Mucosa of descending colon (tissue), 3 donors: Measurements from ENCODE around the gene DPY19L3. TPM values are rescaled to one million over a fixed set of nuclear protein-coding genes. Genes with fewer than 3 reads are reported as not detected.

ENCODE experiments used
- ATAC-seq: fragments of 200-7000 bp; cut with Tn5 transposase; one replicate; pipeline ENCODE4 v1.9.1; 2020; ENCODE audit warnings: mild to moderate bottlenecking, moderate library complexity
- DNase-seq, 3 donors: peaks; one replicate each; pipeline ENCODE4 v3.0.0-alpha.2; 2020
- H3K36me3 ChIP-seq: fragments of 200-600 bp; one replicate; pipeline ENCODE4 v1.8.0; 2021; ENCODE audit warnings: low read depth, mild to moderate bottlenecking
- H3K4me1 ChIP-seq: fragments of 200-600 bp; one replicate; pipeline ENCODE4 v1.8.0; 2021; ENCODE audit warnings: low read depth, mild to moderate bottlenecking
- H3K4me3 ChIP-seq: fragments of 200-600 bp; one replicate; pipeline ENCODE4 v1.8.0; 2021; ENCODE audit warnings: mild to moderate bottlenecking
- H3K9me3 ChIP-seq: fragments of 200-600 bp; one replicate; pipeline ENCODE4 v1.8.0; 2021; ENCODE audit warnings: mild to moderate bottlenecking
- intact Hi-C, 2 donors: fragments of 100-400 bp; cut with DNase I in 1 of 2; cut with micrococcal nuclease in 1 of 2; formaldehyde crosslinking; loops; one replicate each; pipeline versions ENCODE4 v1.11.0 to v1.11.1; 2022; cut with DNase I, micrococcal nuclease
- total RNA-seq, 3 donors: library from RNA; stranded (reverse); fragmentation: NEBNext Ultra II Directional in 2 of 3; extraction: Animal tissue kit (Norgen Biotek cat#: 25700) in 2 of 3; gene quantifications; one replicate each; pipeline versions ENCODE4 v1.2.1 to v1.2.4, GENCODE V29; 2021 to 2023
- TF ChIP-seq, protein P1 (sequence below): fragments of 200-600 bp; IDR thresholded peaks from one replicate; pipeline ENCODE4 v1.8.0; 2022; ENCODE audit warnings: antibody characterized with exemption, mild to moderate bottlenecking
- donor health status: DM: no; HTN: no; CAD: no; lungs with moderate emphysema.
- donor health status: DM: no; HTN: no; CAD: no.
- donor health status: DM: no; HTN: yes; CAD: no.

The DPY19L3 gene
- total RNA-seq, 3 donors from 2014 or later, result 20.0 to 24.0 (median 21.5) TPM

DNA sequence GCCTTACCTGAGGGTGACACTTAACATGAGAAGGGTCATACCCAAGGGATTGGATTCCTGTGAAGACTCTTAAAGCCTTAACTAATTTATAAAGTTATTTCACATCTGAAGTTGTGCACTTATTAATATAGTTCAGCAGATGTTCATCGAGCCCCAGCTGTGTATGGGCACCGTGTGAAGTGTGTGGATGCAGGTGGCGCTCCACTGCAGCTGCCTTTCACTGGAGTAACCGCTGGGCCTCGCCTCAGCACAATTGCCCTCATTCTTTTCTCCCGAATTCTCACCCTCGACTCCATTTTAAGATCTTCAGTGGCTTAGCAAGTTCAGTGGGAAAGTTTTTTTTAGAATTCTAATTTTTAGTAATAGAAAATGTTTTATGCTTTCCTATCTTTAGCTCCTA lies 66.2 kb downstream of the DPY19L3 start:
- no peaks in the 10 kb centered on the region for H3K4me1 ChIP-seq
- no peak for ATAC-seq
- H3K36me3 ChIP-seq, result no peaks in the 10 kb centered on the region
- TF ChIP-seq, protein P1, sequence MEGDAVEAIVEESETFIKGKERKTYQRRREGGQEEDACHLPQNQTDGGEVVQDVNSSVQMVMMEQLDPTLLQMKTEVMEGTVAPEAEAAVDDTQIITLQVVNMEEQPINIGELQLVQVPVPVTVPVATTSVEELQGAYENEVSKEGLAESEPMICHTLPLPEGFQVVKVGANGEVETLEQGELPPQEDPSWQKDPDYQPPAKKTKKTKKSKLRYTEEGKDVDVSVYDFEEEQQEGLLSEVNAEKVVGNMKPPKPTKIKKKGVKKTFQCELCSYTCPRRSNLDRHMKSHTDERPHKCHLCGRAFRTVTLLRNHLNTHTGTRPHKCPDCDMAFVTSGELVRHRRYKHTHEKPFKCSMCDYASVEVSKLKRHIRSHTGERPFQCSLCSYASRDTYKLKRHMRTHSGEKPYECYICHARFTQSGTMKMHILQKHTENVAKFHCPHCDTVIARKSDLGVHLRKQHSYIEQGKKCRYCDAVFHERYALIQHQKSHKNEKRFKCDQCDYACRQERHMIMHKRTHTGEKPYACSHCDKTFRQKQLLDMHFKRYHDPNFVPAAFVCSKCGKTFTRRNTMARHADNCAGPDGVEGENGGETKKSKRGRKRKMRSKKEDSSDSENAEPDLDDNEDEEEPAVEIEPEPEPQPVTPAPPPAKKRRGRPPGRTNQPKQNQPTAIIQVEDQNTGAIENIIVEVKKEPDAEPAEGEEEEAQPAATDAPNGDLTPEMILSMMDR, result no peak
- H3K9me3 ChIP-seq, result no peaks in the 10 kb centered on the region
- DNase-seq, result no peak
- intact Hi-C loops, result no loop called here
- H3K4me3 ChIP-seq, result no peak overlapping the region

DNA sequence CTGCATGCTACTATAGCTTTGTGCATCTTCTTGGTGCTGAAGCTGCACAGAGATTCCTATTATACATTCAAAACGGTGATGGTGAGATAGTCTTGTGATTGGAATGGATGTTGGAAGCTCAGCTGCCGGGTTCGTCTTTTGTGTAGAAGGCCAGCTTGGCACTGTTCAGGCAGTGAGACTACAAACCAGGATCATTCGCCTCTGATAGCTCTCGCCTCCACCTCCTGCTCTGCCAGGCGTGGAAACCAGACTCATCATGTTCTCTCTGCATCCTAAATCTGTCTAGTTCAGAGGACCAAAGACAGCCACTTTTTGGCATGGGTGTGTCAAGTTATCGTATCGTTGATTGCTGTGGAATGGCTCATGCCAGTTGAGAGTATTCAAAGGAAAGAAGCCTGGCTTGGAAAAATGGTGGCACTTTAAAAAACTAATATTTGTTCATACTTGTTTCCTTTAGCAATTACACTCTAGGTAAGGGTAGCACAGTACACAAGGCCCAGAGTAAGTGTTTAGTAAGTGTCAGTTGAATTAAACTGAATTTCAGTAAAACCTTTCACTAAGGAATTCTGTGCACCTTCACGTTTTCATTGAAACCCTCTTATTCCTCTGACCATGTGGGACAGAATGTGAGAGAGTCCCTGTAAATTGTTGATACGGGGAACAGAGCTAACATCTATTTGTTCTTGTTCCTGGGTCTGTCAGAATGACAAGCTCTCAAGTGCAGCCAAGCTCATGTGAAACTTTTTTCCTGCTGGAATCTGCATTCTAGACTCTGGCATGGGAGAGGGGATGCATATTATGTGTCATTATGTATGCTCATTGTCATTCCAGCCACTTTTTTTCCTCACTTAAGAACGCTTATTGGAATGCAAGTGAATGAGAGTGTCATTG lies 69.8 kb downstream of the DPY19L3 start:
- Histone ChIP-seq H3K4me1 (no peaks in the 10 kb centered on the region), H3K9me3 (no peaks in the 10 kb centered on the region), H3K4me3 (no peak overlapping the region), H3K36me3 (no peaks in the 10 kb centered on the region)
- ATAC-seq, result no peak
- intact Hi-C loops, result no loop called here
- no peak for DNase-seq
- TF ChIP-seq, protein P1, result no peak

DNA sequence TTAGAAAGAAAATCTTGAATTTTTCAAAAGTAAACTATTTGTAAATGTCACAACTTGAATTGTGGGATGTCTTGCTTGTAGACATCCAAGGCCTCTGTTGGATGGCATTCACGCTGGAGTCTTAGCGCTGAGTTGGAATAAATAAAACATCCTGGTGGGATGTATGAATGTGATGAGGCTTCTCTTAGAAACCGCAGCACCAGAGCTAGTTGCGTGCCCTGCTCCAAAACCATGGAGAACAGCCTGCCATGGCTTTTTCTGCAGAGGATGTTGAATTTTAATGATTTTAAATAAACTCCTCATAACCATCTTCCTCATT lies 70.4 kb downstream of the DPY19L3 start:
- H3K36me3 ChIP-seq, result no peaks in the 10 kb centered on the region
- DNase-seq, result no peak

DNA sequence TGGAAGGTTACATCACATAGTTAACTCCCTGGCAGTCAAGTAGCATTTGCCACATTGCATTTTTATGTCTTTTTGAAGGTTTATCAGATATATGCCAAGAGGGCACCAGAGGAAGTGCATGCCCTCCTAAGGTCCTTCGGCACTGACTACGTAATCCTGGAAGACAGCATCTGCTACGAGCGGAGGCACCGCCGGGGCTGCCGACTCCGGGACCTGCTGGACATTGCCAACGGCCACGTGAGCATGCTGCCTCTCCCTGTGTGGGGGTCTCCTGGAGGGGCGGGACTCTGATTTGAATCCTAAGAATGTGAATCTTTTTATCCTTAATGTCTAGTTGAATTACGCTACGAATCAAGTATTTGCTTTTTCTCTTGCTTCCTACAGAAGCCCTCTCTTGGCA lies 74.8 kb downstream of the DPY19L3 start:
- ATAC-seq, result no peak
- DNase-seq, result no peak
- Histone ChIP-seq H3K9me3 (no peaks in the 10 kb centered on the region), H3K4me1 (no peaks in the 10 kb centered on the region), H3K36me3 (no peaks in the 10 kb centered on the region), H3K4me3 (no peak overlapping the region)
- TF ChIP-seq, protein P1, result no peak
- intact Hi-C loops, result no loop called here

More for the DNA sequence above, 70.4 kb downstream of the DPY19L3 start:
- Histone ChIP-seq H3K4me3 (no peak overlapping the region), H3K9me3 (no peaks in the 10 kb centered on the region), H3K4me1 (no peaks in the 10 kb centered on the region)
- intact Hi-C loops, result no loop called here
- TF ChIP-seq, protein P1, result no peak
- ATAC-seq, result no peak

DNA sequence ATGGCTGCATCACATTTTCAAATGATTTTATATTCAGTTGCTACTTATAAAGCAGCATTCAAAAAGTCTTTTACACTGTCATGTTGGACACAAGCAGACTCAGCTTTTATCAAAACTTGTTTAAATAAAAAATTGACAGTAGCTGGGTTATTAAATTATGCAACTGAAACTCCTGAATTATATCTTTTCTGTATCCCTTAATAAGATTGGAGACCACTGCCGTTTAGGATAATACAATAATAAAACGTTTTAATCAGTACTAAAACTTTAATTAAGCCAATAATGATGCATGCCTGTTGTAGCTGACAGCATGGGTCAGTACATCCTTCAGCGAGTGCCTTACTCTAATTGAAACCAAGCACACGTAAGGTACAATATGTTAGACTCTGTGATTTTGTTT lies 78.0 kb downstream of the DPY19L3 start:
- Histone ChIP-seq H3K4me1 (no peaks in the 10 kb centered on the region), H3K4me3 (no peak overlapping the region), H3K9me3 (no peaks in the 10 kb centered on the region), H3K36me3 (no peaks in the 10 kb centered on the region)
- TF ChIP-seq, protein P1, result no peak
- no peak for DNase-seq
- intact Hi-C loops, result no loop called here
- no peak for ATAC-seq
